Common myeloid progenitor, CD34-positive (primary cell): ENCODE measurements around the gene DOHH.
"Not testable (repeated sequence)": the region's sequence is repeated elsewhere in the genome, so short reads cannot be mapped to it uniquely, and the experiment has no call there.

Experiments
- CTCF ChIA-PET: fragments of 350-600 bp; sonication (Branson Sonifier 250); formaldehyde crosslinking; loops from one replicate; lab custom pipeline; 2021; ENCODE audit warnings: antibody characterized with exemption; lab: Charles Lee
- POLR2A ChIA-PET: fragments of 350-600 bp; sonication (Branson Sonifier 250); formaldehyde crosslinking; loops from one replicate; lab custom pipeline; 2021; ENCODE audit warnings: antibody characterized with exemption; lab: Charles Lee
- DNase-seq, 3 donors: peaks; one replicate each; pipeline versions ENCODE4 v3.0.0 to v3.0.0-alpha.2; 2013
- H3K27ac ChIP-seq, 2 experiments: 1 replicate in 1 of 2; 2 replicates in 1 of 2; pipeline ENCODE4 v1.7.0; 2013; ENCODE audit warnings: inconsistent platforms in 2 of 2, low read length in 2 of 2, mild to moderate bottlenecking in 2 of 2, low read depth in 1 of 2, moderate library complexity in 1 of 2; ENCODE audit not compliant: severe bottlenecking in 2 of 2, insufficient read depth in 1 of 2, poor library complexity in 1 of 2
- H3K27me3 ChIP-seq, 5 experiments: replicated peaks in 2 of 5; 1 replicate in 3 of 5; 2 replicates in 2 of 5; pipeline versions ENCODE4 v1.6.1 to v1.7.0; 2013; ENCODE audit warnings: low read length in 4 of 5, mild to moderate bottlenecking in 2 of 5, moderate library complexity in 2 of 5, inconsistent platforms in 1 of 5; ENCODE audit not compliant: insufficient read depth in 5 of 5, control insufficient read depth in 4 of 5
- H3K36me3 ChIP-seq, 4 experiments: 1 replicate in 2 of 4; 2 replicates in 2 of 4; pipeline versions ENCODE4 v1.6.1 to v1.7.0; 2013; ENCODE audit warnings: low read length in 3 of 4, control low read depth in 1 of 4, mild to moderate bottlenecking in 1 of 4; ENCODE audit not compliant: control insufficient read depth in 4 of 4, insufficient read depth in 4 of 4
- H3K4me1 ChIP-seq, 4 experiments: 1 replicate in 3 of 4; 2 replicates in 1 of 4; pipeline versions ENCODE4 v1.6.1 to v1.7.1; 2013; ENCODE audit warnings: low read length in 3 of 4, mild to moderate bottlenecking in 3 of 4, control low read depth in 1 of 4, inconsistent platforms in 1 of 4, moderate library complexity in 1 of 4; ENCODE audit not compliant: control insufficient read depth in 4 of 4, insufficient read depth in 4 of 4; ENCODE audit errors: control extremely low read depth in 1 of 4
- H3K4me3 ChIP-seq, 7 experiments: 1 replicate in 4 of 7; 2 replicates in 3 of 7; pipeline versions ENCODE4 v1.5.1 to v1.7.0; 2013; ENCODE audit warnings: mild to moderate bottlenecking in 7 of 7, low read length in 6 of 7, moderate library complexity in 6 of 7, inconsistent platforms in 2 of 7, low read depth in 2 of 7, control low read depth in 1 of 7; ENCODE audit not compliant: insufficient read depth in 4 of 7, control insufficient read depth in 1 of 7; ENCODE audit errors: extremely low read depth in 1 of 7
- H3K9me3 ChIP-seq, 5 experiments: 1 replicate in 4 of 5; 2 replicates in 1 of 5; pipeline versions ENCODE4 v1.6.1 to v1.7.1; 2013; ENCODE audit warnings: low read length in 4 of 5, mild to moderate bottlenecking in 2 of 5, inconsistent platforms in 1 of 5, low read depth in 1 of 5, moderate library complexity in 1 of 5; ENCODE audit not compliant: control insufficient read depth in 4 of 5, insufficient read depth in 2 of 5; ENCODE audit errors: control extremely low read depth in 1 of 5
- WGBS: methylation state at CpG from one replicate; pipeline ENCODE4 v1.1.5; 2013; ENCODE audit not compliant: insufficient coverage; 5-methylcytosine and 5-hydroxymethylcytosine counted together

Gene DOHH

DNA sequence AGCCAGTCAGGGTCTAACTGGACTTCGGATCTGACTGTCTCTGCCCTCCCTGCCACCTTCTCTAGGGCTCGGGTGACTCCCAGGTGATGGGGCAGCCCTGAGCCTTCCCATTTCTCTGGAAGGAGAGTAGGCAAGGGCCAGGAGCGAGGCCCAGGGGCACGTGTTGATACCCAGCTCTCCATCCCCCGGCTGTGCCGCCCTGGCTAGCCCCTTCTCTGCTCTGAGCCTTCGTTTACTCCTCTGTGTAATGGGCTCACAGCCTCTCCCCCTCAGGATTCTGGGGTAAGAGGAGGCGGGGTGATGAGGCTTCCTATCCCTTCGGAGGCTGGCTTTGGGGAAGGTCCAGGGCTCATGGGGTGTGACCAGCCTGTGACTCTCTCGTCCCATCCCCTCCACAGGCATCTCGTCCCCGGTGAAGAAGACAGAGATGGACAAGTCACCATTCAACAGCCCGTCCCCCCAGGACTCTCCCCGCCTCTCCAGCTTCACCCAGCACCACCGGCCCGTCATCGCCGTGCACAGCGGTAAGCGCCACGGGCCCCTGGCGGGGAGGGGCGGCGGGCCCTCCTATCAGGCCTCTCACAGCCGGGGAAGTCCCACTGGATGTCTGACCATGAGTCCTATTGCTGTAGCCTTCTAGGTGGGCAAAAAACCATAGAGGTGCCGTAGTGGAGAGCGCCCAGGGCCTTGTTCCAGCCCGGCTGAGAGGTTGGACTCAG is 51.7 kb downstream of the DOHH start:
- no peak overlapping the region for H3K27ac ChIP-seq
- H3K27me3 ChIP-seq, result no peaks in the 10 kb centered on the region
- DNase-seq, result no peak
- WGBS, result 95% methylated on average over 25 of the region's 28 CpGs
- peaks cover 0 to 20% (median 14%) of the 10 kb centered on the region in 4 experiments for H3K4me1 ChIP-seq
- H3K36me3 ChIP-seq, result peaks cover 8 to 68% (median 33%) of the 10 kb centered on the region in 4 experiments
- H3K4me3 ChIP-seq, result no peak overlapping the region
- H3K9me3 ChIP-seq, result no peaks in the 10 kb centered on the region
- POLR2A ChIA-PET, result interaction anchor here (0.7 kb wide), 1 partner anchor 27 kb away, joined by 3 read pairs; no protein-coding TSS in a partner anchor
- CTCF ChIA-PET, result interaction anchor here (1.2 kb wide), 1 partner anchor 12 kb away, joined by 5 read pairs; no protein-coding TSS in a partner anchor

DNA sequence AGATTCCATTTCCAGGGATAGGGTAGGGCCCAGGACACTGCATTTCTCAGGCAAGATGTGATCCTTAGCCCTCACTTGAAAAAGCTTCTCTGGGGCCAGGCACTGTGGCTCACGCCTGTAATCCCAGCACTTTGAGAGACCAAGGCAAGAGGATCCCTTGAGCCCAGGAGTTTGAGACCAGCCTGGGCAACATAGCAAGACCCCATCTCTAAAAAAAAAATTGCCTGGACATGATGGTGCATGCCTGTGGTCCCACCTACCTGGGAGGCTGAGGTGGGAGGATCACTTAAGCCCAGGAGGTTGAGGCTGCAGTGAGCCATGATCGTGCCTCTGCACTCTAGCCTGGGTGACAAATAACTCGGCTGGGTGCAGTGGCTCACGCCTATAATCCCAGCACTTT is 53.8 kb downstream of the DOHH start:
- H3K4me1 ChIP-seq, result peaks cover 0 to 23% (median 15%) of the 10 kb centered on the region in 4 experiments
- H3K4me3 ChIP-seq, H3K9me3 ChIP-seq, DNase-seq, H3K27ac ChIP-seq, H3K27me3 ChIP-seq: not testable (repeated sequence)
- ChIA-PET CTCF (interaction anchor here (0.9 to 1.8 kb wide), 3 partner anchors 9 to 95 kb away, joined by 3 to 4 read pairs (median 3); no protein-coding TSS in a partner anchor), POLR2A (interaction anchor here (0.6 kb wide), 1 partner anchor 248 kb away, joined by 3 read pairs; no protein-coding TSS in a partner anchor)
- peaks cover 3 to 66% (median 21%) of the 10 kb centered on the region in 4 experiments for H3K36me3 ChIP-seq
- 100% methylated on average over 4 of the region's 4 CpGs for WGBS

DNA sequence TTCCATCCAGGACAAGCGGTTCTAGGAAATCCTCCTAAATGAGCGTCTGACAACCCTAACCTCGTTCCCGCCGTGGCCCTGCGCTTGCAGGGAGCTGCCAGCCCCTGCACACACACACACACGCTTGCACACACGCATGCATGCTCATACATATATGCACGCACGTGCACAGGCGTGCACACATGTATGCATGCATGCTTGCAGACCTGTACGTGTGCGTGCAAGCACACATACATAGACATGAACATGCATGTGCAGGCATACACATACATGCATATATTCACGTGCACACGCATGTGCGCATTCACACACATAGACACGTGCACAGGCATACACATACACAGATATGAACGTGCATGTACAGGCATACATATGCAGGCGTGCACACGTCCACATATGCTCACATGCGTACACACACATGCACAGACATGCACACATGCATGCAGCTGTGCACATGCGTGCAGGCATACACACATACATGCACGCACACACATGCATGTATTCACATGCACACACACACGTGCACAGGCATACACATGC is 55.7 kb downstream of the DOHH start:
- Histone ChIP-seq H3K36me3 (peaks cover 3 to 63% (median 20%) of the 10 kb centered on the region in 4 experiments), H3K27me3 (no peaks in the 10 kb centered on the region), H3K27ac (no peak overlapping the region), H3K9me3 (no peaks in the 10 kb centered on the region), H3K4me3 (peak overlapping the region in 3 of 7 experiments; percentile 14 to 52 (median 48)), H3K4me1 (peaks cover 0 to 23% (median 15%) of the 10 kb centered on the region in 4 experiments)
- DNase-seq, result no peak
- CTCF ChIA-PET, result interaction anchor here (1.1 to 2.7 kb wide), 3 partner anchors 93 to 119 kb away, joined by 3 to 9 read pairs (median 4); no protein-coding TSS in a partner anchor
- WGBS, result 56% methylated on average over 24 of the region's 24 CpGs
- POLR2A ChIA-PET, result interaction anchor here (0.9 kb wide), 1 partner anchor 34 kb away, joined by 5 read pairs; no protein-coding TSS in a partner anchor

DNA sequence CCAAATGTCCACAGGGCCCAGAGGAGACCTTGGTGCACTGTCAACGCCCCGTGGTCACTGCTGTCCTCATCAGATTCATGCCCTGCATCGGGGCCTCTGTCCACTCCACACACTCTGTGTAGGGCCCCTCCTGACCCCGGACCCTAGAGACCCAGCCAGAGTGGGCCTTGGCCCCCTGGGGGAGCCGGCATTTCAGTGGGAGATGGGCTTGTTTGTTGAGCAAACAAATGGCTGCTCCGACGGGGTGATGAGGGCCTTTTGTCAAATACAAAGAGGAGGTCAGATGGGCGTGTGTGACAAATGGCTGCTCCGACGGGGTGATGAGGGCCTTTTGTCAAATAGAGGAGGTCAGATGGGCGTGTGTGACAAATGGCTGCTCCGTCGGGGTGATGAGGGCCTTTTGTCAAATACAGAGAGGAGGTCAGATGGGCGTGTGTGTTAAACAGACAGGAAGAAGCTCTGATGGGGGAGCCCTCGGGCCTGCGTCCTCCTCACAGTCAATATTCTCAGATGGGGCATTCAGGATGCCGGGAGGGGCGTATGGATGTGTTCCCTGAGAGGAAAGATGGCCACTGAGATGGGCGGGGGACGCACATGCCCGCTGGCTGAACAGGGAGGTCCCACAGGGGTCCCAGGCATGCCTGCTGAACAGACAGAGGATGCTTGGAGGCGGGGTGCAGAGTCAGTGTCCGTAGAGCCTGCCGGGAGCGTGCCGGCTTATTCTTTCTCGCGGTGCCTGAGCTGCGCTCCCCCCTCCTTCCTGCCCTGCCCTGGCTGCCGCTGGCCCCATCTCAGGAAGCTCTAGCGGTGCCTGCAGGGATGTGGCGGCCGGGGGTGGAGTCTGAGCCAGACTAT is 56.4 kb downstream of the DOHH start:
- WGBS, result 36% methylated on average over 31 of the region's 33 CpGs

DNA sequence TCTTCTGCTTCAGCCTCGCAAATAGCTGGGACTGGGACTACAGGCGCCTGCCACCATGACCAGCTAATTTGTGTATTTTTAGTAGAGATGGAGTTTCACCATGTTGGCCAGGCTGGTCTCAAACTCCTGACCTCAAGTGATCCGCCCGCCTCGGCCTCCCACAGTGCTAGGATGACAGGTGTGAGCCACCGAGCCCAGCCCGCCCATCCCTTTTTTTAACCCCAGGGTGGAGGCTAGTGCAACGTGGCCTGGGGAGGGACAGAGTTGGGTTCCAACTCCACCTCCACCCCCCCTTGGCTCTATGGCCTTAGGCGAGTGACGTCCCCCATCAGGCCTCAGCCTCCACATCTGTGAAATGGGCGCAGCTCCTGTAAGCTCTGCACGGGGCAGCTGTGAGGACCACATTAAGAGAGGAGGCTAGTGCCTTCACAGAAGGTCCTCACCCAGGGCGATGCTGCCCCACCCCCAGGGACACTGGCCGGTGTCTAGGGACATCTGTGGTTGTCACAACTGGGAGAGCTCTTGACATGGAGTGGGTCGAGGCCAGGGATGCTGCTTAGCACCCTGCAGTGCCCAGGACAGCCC is 57.9 kb downstream of the DOHH start:
- peaks cover 0 to 23% (median 15%) of the 10 kb centered on the region in 4 experiments for H3K4me1 ChIP-seq
- H3K9me3 ChIP-seq, result no peaks in the 10 kb centered on the region
- no peak overlapping the region for H3K27ac ChIP-seq
- WGBS, result 100% methylated on average over 13 of the region's 15 CpGs
- DNase-seq, result no peak
- no peaks in the 10 kb centered on the region for H3K27me3 ChIP-seq
- ChIA-PET POLR2A (no interaction called here), CTCF (interaction anchor here (1.3 to 2.7 kb wide), 4 partner anchors 30 to 116 kb away, joined by 3 to 9 read pairs (median 4); no protein-coding TSS in a partner anchor)
- no peak overlapping the region for H3K4me3 ChIP-seq
- peaks cover 0 to 62% (median 20%) of the 10 kb centered on the region in 4 experiments for H3K36me3 ChIP-seq

More for the DNA sequence above, 56.4 kb downstream of the DOHH start:
- Histone ChIP-seq H3K4me1 (peaks cover 0 to 23% (median 15%) of the 10 kb centered on the region in 4 experiments), H3K27me3 (no peaks in the 10 kb centered on the region), H3K36me3 (peaks cover 2 to 60% (median 18%) of the 10 kb centered on the region in 4 experiments), H3K4me3 (peak overlapping the region in 3 of 7 experiments; percentile 14 to 52 (median 48)), H3K27ac (peak overlapping the region in 1 of 2 experiments; percentile 22), H3K9me3 (no peaks in the 10 kb centered on the region)
- CTCF ChIA-PET, result interaction anchor here (2.7 kb wide), 1 partner anchor 118 kb away, joined by 9 read pairs; no protein-coding TSS in a partner anchor
- peak in 2 of 3 donors; percentile 42 to 47 for DNase-seq
- POLR2A ChIA-PET, result interaction anchor here (0.9 kb wide), 1 partner anchor 35 kb away, joined by 5 read pairs; no protein-coding TSS in a partner anchor

DNA sequence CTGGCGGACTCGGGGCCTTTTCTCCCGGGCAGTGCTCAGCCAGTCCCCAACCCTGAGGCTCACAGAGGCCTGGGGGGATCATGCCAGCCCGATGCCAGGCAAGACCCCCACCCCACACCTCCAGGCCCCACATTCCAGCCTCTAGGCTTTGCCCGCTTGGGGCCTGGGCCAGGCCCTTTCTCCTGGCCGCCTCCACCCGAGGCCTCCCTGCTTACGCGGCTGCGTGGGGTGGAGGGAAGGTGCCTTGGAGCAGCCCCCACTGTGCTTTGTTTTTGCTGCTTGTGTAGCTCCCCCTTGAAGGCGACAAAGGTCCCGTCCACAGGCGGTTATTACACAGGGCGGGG is 58.5 kb downstream of the DOHH start:
- H3K4me3 ChIP-seq, result no peak overlapping the region
- WGBS, result 96% methylated on average over 10 of the region's 14 CpGs
- H3K27ac ChIP-seq, result no peak overlapping the region
- peaks cover 0 to 23% (median 15%) of the 10 kb centered on the region in 4 experiments for H3K4me1 ChIP-seq
- DNase-seq, result no peak
- no peaks in the 10 kb centered on the region for H3K9me3 ChIP-seq
- no peaks in the 10 kb centered on the region for H3K27me3 ChIP-seq
- ChIA-PET POLR2A (no interaction called here), CTCF (interaction anchor here (1.3 to 3.8 kb wide), 4 partner anchors 13 to 112 kb away, joined by 3 to 13 read pairs (median 4); no protein-coding TSS in a partner anchor)
- peaks cover 0 to 62% (median 18%) of the 10 kb centered on the region in 4 experiments for H3K36me3 ChIP-seq
